H1 (cell line): ENCODE results near the gene PARS2. TPM values are rescaled to one million over a fixed set of nuclear protein-coding genes. Genes with fewer than 3 reads are reported as not detected.

Experiments used
- BACH1 ChIP-seq: IDR thresholded peaks from 2 replicates; pipeline ENCODE4 v1.6.1; 2012; ENCODE audit warnings: low read length, improper control_type of control experiment
- BCL11A ChIP-seq, 2 experiments: IDR thresholded peaks; one replicate each; pipeline ENCODE4 v1.6.1; 2011; ENCODE audit warnings: low read depth in 2 of 2, low read length in 2 of 2, mild to moderate bottlenecking in 2 of 2
- CHD7 ChIP-seq: fragments of 300-600 bp; sonication (generic); IDR thresholded peaks from 2 replicates; pipeline ENCODE4 v1.7.1; 2012; ENCODE audit warnings: low read length, moderate library complexity, mild to moderate bottlenecking, inconsistent platforms; ENCODE audit not compliant: insufficient replicate concordance
- EP300 ChIP-seq, 2 experiments: IDR thresholded peaks; 1 replicate in 1 of 2; 2 replicates in 1 of 2; pipeline ENCODE4 v1.6.1; 2011 to 2012; ENCODE audit warnings: low read depth in 2 of 2, low read length in 2 of 2, mild to moderate bottlenecking in 2 of 2, borderline replicate concordance in 1 of 2, inconsistent platforms in 1 of 2, moderate library complexity in 1 of 2
- FOSL1 ChIP-seq: IDR thresholded peaks from 2 replicates; pipeline ENCODE4 v1.6.1; 2011; ENCODE audit warnings: mild to moderate bottlenecking, low read depth, low read length, moderate library complexity; ENCODE audit not compliant: insufficient read depth
- KDM4A ChIP-seq: IDR thresholded peaks from one replicate; pipeline ENCODE4 v1.7.1; 2012; ENCODE audit warnings: low read depth, mild to moderate bottlenecking, moderate library complexity, low read length, inconsistent platforms; ENCODE audit not compliant: severe bottlenecking
- SIN3A ChIP-seq, 2 experiments: IDR thresholded peaks in 1 of 2; conservative IDR thresholded peaks in 1 of 2; 2 replicates each; pipeline ENCODE4 v1.6.1; 2011 to 2012; ENCODE audit warnings: low read length in 2 of 2, improper control_type of control experiment in 1 of 2, low read depth in 1 of 2, mild to moderate bottlenecking in 1 of 2
- polyA plus RNA-seq, 7 experiments: library from polyadenylated mRNA; depleted of rRNA in 3 of 7; stranded (reverse) in 5 of 7; unstranded in 2 of 7; fragments of >200 nt in 5 of 7; fragments of 200-250 nt in 2 of 7; gene quantifications; 1 replicate in 5 of 7; 2 replicates in 1 of 7; 4 replicates in 1 of 7; pipeline versions ENCODE4 v1.2.1 to v1.2.3, GENCODE V29; 2011 to 2013; ENCODE audit warnings: missing spikeins in 2 of 7, mixed read lengths in 2 of 7
- total RNA-seq: library from RNA; stranded (reverse); fragmentation: NEBNext Ultra II Directional; extraction: Animal tissue kit (Norgen Biotek cat#: 25700); gene quantifications from 2 replicates; pipeline ENCODE4 v1.2.1, GENCODE V29; 2021

Gene PARS2
- total and polyA plus RNA-seq, 2 of the 8 experiments (the other 6 are each of a cell fraction or from before 2014, with no cell fraction given), result 8.9 to 10.0 TPM

GRCh38 chr1:54782588-54782987 lies 18.3 kb upstream of the PARS2 start (continued):
- TF ChIP-seq SIN3A (conservative IDR thresholded peaks at IDR 0.05 in 1 of 2, IDR thresholded peaks at IDR 0.05 in 1 of 2; ENCODE audit: low read depth in 1 of 2, low read length in 2 of 2), result no peak
- TF ChIP-seq BACH1, result no peak
- TF ChIP-seq FOSL1, result no peak
- TF ChIP-seq CHD7, result no peak
- no peak for TF ChIP-seq BCL11A (IDR thresholded peaks at IDR 0.05; ENCODE audit: low read depth in 2 of 2, low read length in 2 of 2)
- TF ChIP-seq KDM4A, result no peak
- no peak for TF ChIP-seq EP300 (IDR thresholded peaks at IDR 0.05; ENCODE audit: borderline replicate concordance in 1 of 2, low read depth in 2 of 2, low read length in 2 of 2)
